Vagina (tissue), 2 donors: ENCODE results near the gene VTCN1. TPM values are rescaled to one million over a fixed set of nuclear protein-coding genes. Genes with fewer than 3 reads are reported as not detected.
"Not testable (repeated sequence)": the region's sequence is repeated elsewhere in the genome, so short reads cannot be mapped to it uniquely, and the experiment has no call there.

Source experiments
- DNase-seq, 2 donors: peaks; one replicate each; pipeline ENCODE4 v3.0.0-alpha.2; 2017; ENCODE audit errors: extremely low spot score in 2 of 2
- H3K27ac ChIP-seq: fragments of 200-600 bp; sonication (generic); one replicate; pipeline ENCODE4 v1.5.1; 2019
- H3K27me3 ChIP-seq: fragments of 200-600 bp; sonication (generic); one replicate; pipeline ENCODE4 v1.5.1; 2019
- H3K36me3 ChIP-seq, 2 donors: fragments of 200-600 bp; sonication (generic); one replicate each; pipeline ENCODE4 v1.5.1; 2017 to 2019
- H3K4me1 ChIP-seq: fragments of 200-600 bp; sonication (generic); one replicate; pipeline ENCODE4 v1.5.1; 2019
- H3K4me3 ChIP-seq, 2 donors: fragments of 200-600 bp; sonication (generic); 1 replicate in 1 of 2; 2 replicates in 1 of 2; pipeline ENCODE4 v1.5.1; 2016 to 2019
- H3K9me3 ChIP-seq: fragments of 200-600 bp; sonication (generic); one replicate; pipeline ENCODE4 v1.5.1; 2019
- CTCF ChIP-seq, 3 experiments: fragments of 450-650 bp in 2 of 3; fragments of 200-600 bp in 1 of 3; sonication (generic) in 1 of 3; IDR thresholded peaks; one replicate each; pipeline ENCODE4 v1.5.1; 2017 to 2019; ENCODE audit warnings: antibody characterized with exemption in 3 of 3, mild to moderate bottlenecking in 2 of 3, moderate library complexity in 2 of 3
- POLR2A ChIP-seq, 2 donors: fragments of 450-650 bp; IDR thresholded peaks; one replicate each; pipeline ENCODE4 v1.6.1; 2017; ENCODE audit warnings: antibody characterized with exemption in 2 of 2, mild to moderate bottlenecking in 2 of 2, moderate library complexity in 2 of 2
- POLR2AphosphoS5 ChIP-seq, 2 donors: sonication (generic); formaldehyde crosslinking; IDR thresholded peaks; one replicate each; pipeline ENCODE4 v1.9.0; 2017; ENCODE audit warnings: antibody characterized with exemption in 2 of 2, mild to moderate bottlenecking in 2 of 2, low read depth in 1 of 2; ENCODE audit not compliant: insufficient read depth in 1 of 2
- intact Hi-C: fragments of 100-400 bp; cut with DNase I; formaldehyde crosslinking; loops from one replicate; pipeline ENCODE4 v1.15.1; 2023
- total RNA-seq: library from RNA; depleted of rRNA; stranded (reverse); fragments of >200 nt; gene quantifications from one replicate; pipeline ENCODE4 v1.2.3, GENCODE V29; 2016

Gene VTCN1
- total RNA-seq, 1 donor from 2014 or later: not detected

GRCh38 chr1:117105722-117106121 is 105.0 kb downstream of the VTCN1 start:
- no peaks in the 10 kb centered on the region for H3K4me1 ChIP-seq
- no peak for DNase-seq
- TF ChIP-seq CTCF (IDR thresholded peaks at IDR 0.05) (no peak), POLR2A (IDR thresholded peaks at IDR 0.05) (no peak), POLR2AphosphoS5 (IDR thresholded peaks at IDR 0.05; ENCODE audit: insufficient read depth in 1 of 2, low read depth in 1 of 2) (no peak)
- H3K9me3 ChIP-seq: no peaks in the 10 kb centered on the region
- intact Hi-C loops: no loop called here
- no peak overlapping the region for H3K4me3 ChIP-seq
- peaks cover 0 to 14% of the 10 kb centered on the region in 2 donors for H3K36me3 ChIP-seq
- no peak overlapping the region for H3K27ac ChIP-seq
- no peaks in the 10 kb centered on the region for H3K27me3 ChIP-seq

GRCh38 chr1:117104986-117105385 is 105.7 kb downstream of the VTCN1 start:
- intact Hi-C loops: no loop called here
- H3K4me1 ChIP-seq: no peaks in the 10 kb centered on the region
- no peak for DNase-seq
- H3K4me3 ChIP-seq: no peak overlapping the region
- no peak overlapping the region for H3K27ac ChIP-seq
- no peak for TF ChIP-seq POLR2A (IDR thresholded peaks at IDR 0.05)
- no peak for TF ChIP-seq CTCF (IDR thresholded peaks at IDR 0.05)
- no peak for TF ChIP-seq POLR2AphosphoS5 (IDR thresholded peaks at IDR 0.05; ENCODE audit: insufficient read depth in 1 of 2, low read depth in 1 of 2)
- H3K27me3 ChIP-seq: no peaks in the 10 kb centered on the region
- H3K36me3 ChIP-seq: peaks cover 0 to 14% of the 10 kb centered on the region in 2 donors
- no peaks in the 10 kb centered on the region for H3K9me3 ChIP-seq

GRCh38 chr1:117101858-117102257 is 108.9 kb downstream of the VTCN1 start:
- H3K27ac ChIP-seq, intact Hi-C loops, H3K4me1 ChIP-seq, DNase-seq, H3K9me3 ChIP-seq, H3K27me3 ChIP-seq, H3K4me3 ChIP-seq: not testable (repeated sequence)
- H3K36me3 ChIP-seq: peaks cover 0 to 18% of the 10 kb centered on the region in 2 donors

GRCh38 chr1:117101334-117101733 is 109.4 kb downstream of the VTCN1 start:
- Histone ChIP-seq H3K36me3 (peaks cover 0 to 18% of the 10 kb centered on the region in 2 donors), H3K4me1 (no peaks in the 10 kb centered on the region), H3K27me3 (no peaks in the 10 kb centered on the region), H3K27ac (no peak overlapping the region), H3K4me3 (no peak overlapping the region), H3K9me3 (no peaks in the 10 kb centered on the region)
- intact Hi-C loops: no loop called here
- no peak for DNase-seq
- TF ChIP-seq POLR2A (IDR thresholded peaks at IDR 0.05) (no peak), CTCF (IDR thresholded peaks at IDR 0.05) (no peak), POLR2AphosphoS5 (IDR thresholded peaks at IDR 0.05; ENCODE audit: insufficient read depth in 1 of 2, low read depth in 1 of 2) (no peak)

GRCh38 chr1:117098287-117098890 is 112.3 kb downstream of the VTCN1 start:
- H3K27me3 ChIP-seq: no peaks in the 10 kb centered on the region
- DNase-seq: no peak
- no peak overlapping the region for H3K27ac ChIP-seq
- no peak overlapping the region for H3K4me3 ChIP-seq
- intact Hi-C loops: no loop called here
- no peaks in the 10 kb centered on the region for H3K4me1 ChIP-seq
- no peak for TF ChIP-seq POLR2AphosphoS5 (IDR thresholded peaks at IDR 0.05; ENCODE audit: insufficient read depth in 1 of 2, low read depth in 1 of 2)
- TF ChIP-seq POLR2A (IDR thresholded peaks at IDR 0.05): no peak
- no peak for TF ChIP-seq CTCF (IDR thresholded peaks at IDR 0.05)
- H3K36me3 ChIP-seq: peaks cover 0 to 18% of the 10 kb centered on the region in 2 donors
- no peaks in the 10 kb centered on the region for H3K9me3 ChIP-seq
